Activated CD8-positive, alpha-beta memory T cell treated with anti-CD3 and anti-CD28 coated beads for 48 hours (primary cell): ENCODE data around the gene EFCAB14.
"Not testable (repeated sequence)": the region's sequence is repeated elsewhere in the genome, so short reads cannot be mapped to it uniquely, and the experiment has no call there.

Experiments used
- DNase-seq, 3 experiments: peaks; one replicate each; pipeline ENCODE4 v3.0.0-alpha.2; 2020; ENCODE audit warnings: low read depth in 2 of 3, low spot score in 2 of 3

EFCAB14 gene

DNA sequence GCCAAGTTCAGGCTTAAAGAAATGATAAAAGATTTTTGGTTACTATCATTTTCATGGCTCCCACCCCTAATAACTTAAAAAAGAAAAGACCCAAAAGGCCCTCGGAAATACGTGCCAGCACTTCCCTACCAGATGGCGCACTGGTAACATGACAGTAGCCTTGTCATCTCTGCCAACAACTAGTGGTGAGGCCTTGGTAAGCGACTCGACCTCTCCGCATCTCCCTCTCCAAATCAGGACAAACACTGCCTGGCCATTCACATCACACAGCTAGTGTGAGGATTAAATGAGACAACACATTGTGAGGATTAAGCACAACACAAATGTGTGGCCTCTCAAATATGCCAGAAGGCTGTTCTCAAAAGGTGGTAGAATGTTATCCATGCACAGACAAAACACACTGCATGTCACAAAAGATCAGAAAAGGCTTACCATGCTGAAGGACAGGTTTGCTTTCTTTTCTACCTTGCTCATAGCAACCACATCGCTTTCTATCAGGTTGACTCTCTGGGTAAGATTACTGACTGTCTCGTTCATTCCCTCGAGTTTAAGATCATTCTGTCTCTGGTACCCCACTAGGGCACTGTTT lies 30.9 kb downstream of the EFCAB14 start:
- DNase-seq: no peak

GRCh38 chr1:46687093-46687659 lies 31.7 kb downstream of the EFCAB14 start:
- DNase-seq: no peak

DNA sequence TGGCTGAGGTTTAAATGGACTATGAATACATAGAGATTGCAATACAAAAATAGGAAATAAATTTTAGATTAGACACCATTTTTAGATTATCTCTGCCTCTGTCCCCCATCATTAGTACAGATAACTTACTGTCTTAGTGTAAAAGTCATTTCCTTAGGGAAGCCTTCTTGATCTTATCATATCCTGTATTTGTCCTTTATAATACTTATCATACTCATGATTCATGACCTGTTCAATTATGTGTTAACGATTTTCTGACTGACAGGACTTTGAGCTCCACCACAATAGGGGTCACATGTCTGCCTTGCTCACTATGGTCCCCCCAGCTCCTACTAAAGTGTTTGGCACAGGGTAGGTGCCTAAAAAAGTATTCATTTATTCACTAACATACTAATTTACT lies 32.7 kb downstream of the EFCAB14 start:
- no peak for DNase-seq

- DNase-seq: no peak
Observed at GRCh38 chr1:46684670-46685069, 34.2 kb downstream of the EFCAB14 start.

DNA sequence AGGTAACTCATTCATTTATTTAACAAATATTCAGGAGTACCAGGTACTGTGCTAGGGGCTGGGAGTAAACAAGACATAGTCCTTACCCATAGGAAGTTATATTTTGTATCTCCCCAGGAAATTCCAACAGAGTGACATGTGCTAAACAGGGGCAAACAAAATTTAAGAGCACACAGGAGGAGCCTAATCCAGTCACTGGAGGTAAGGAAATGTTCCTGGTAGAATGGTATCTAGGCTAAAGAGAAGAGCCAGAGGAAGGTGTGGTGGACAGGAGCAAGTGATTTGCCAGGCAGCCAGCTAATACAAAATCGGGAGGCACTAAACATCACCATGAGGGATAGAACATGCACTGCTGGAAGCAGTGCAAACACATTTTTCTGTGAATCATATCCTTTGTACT lies 36.9 kb downstream of the EFCAB14 start:
- DNase-seq: no peak

- DNase-seq: no peak
Observed at GRCh38 chr1:46681333-46682034, 37.4 kb downstream of the EFCAB14 start.

DNA sequence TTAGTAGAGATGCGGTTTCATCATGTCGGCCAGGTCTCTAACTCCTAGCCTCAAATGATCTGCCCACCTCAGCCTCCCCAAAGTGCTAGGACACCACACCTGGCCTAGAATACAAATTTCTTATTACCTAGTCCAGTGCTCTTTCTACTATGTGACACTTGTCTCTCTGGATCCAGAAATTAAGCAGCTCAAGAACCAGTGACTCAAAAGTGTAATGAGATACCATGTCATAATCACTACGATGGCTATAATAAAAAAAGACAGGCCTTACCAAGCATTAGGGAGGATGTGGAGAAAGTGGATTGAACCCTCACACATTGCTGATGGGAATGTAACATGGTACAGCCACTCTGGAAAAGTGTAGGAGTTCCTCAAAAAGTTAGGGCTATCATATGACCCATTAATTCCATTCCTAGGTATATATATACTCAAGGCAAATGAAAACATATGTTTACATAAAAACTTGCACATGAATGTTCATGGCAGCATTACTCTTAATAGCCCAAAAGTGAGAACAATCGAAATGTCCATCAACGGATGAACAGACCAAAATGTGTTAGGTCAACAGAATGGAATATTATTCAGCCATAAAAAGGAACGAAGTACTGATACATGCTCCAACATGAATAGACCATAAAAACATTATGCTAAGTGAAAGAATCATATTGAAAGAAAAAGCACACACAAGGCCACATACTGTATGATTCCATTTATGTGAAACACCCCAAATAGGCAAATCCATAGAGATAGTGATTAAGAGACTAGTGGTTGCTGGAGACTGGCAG lies 38.9 kb downstream of the EFCAB14 start:
- no peak for DNase-seq

GRCh38 chr1:46677339-46677738 lies 41.6 kb downstream of the EFCAB14 start:
- no peak for DNase-seq

GRCh38 chr1:46676531-46676930 lies 42.4 kb downstream of the EFCAB14 start:
- DNase-seq: no peak

- no peak for DNase-seq
Observed at GRCh38 chr1:46675549-46676314, 43.2 kb downstream of the EFCAB14 start.

GRCh38 chr1:46673749-46674182 lies 45.1 kb downstream of the EFCAB14 start:
- no peak for DNase-seq

- DNase-seq: no peak
Observed at GRCh38 chr1:46672696-46673095, 46.2 kb downstream of the EFCAB14 start.

GRCh38 chr1:46671554-46671953 lies 47.4 kb downstream of the EFCAB14 start, which contains the start of gene TEX38:
TEX38 (plus strand) TSS chr1:46671854; CDS start chr1:46671935, 81 bp downstream.
- no peak for DNase-seq

- no peak for DNase-seq
Observed at GRCh38 chr1:46670134-46670533, 48.8 kb downstream of the EFCAB14 start.

- DNase-seq: peak; percentile 20 to 31 (median 27)
Observed at GRCh38 chr1:46667782-46668760, 50.8 kb downstream of the EFCAB14 start, which contains the start of gene ATPAF1. ATPAF1 (minus strand) TSS chr1:46668364; CDS start chr1:46668322, 42 bp downstream.

GRCh38 chr1:46665983-46666382 lies 52.9 kb downstream of the EFCAB14 start:
- no peak for DNase-seq

DNA sequence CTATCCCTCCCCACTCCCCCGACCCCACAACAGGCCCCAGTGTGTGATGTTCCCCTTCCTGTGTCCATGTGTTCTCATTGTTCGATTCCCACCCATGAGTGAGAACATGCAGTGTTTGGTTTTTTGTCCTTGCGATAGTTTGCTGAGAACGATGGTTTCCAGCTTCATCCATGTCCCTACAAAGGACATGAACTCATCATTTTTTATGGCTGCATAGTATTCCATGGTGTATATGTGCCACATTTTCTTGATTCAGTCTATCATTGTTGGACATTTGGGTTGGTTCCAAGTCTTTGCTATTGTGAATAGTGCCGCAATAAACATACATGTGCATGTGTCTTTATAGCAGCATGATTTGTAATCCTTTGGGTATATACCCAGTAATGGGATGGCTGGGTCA lies 56.0 kb downstream of the EFCAB14 start:
- DNase-seq: not testable (repeated sequence)

DNA sequence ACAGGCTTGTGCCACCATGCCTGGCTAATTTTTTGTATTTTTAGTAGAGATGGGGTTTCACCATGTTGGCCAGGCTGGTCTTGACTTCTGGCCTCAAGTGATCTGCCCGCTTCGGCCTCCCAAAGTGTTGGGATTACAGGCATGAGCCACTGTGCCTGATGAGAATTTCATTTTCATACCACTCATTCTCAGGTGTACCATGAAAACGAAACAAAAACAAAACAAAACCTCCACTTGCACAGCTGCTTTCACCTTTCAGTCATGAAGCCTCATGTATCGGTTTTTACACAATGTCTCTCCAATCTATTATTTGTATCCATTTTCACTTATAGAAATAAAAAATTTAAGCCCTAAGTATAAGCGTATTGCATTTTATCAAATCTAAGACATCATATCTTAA lies 58.8 kb downstream of the EFCAB14 start:
- DNase-seq: not testable (repeated sequence)

DNA sequence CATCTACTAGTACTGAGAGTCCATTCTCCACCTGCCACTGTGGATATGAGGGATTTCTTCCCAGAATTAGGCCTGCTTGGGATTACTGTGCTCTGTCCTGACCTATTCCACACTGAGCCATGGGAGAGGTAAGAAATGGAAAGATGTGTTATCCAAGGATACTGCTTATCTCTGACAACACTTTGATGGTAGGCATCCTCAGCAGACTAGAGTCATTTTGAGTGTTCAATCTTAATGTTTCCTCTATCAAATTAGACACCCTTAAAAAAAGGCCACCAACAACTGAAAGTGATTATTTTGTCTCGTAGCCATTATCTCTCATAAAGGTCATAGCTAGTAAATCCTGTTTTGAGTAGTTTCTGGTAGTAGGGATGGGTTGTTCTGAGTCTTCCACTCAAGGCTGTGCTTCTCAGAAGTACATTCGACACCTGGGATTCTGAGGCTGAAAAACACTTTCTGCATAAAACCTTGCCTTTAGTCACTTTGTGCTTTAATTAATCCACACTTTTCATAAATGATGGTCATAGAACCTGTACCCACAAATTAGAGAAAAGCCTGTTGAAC lies 59.5 kb downstream of the EFCAB14 start:
- DNase-seq: no peak
